Peyer's patch (tissue), 4 donors: ENCODE measurements around the gene MFRP. TPM values are rescaled to one million over a fixed set of nuclear protein-coding genes. Genes with fewer than 3 reads are reported as not detected.

ENCODE experiments used
- DNase-seq, 3 donors: peaks; one replicate each; pipeline ENCODE4 v3.0.0-alpha.2; 2017 to 2019
- H3K27ac ChIP-seq, 4 donors: fragments of 200-600 bp; sonication (generic); one replicate each; pipeline ENCODE4 v1.5.1; 2016 to 2019
- H3K27me3 ChIP-seq, 2 donors: fragments of 200-600 bp; sonication (generic); one replicate each; pipeline ENCODE4 v1.5.1; 2019
- H3K36me3 ChIP-seq, 3 donors: fragments of 200-600 bp; sonication (generic); one replicate each; pipeline ENCODE4 v1.5.1; 2016 to 2019
- H3K4me1 ChIP-seq, 4 donors: fragments of 200-600 bp; sonication (generic); one replicate each; pipeline ENCODE4 v1.5.1; 2016 to 2019
- H3K4me3 ChIP-seq, 4 donors: fragments of 200-600 bp; sonication (generic); 1 replicate in 3 of 4; 2 replicates in 1 of 4; pipeline ENCODE4 v1.5.1; 2016 to 2019; ENCODE audit warnings: mild to moderate bottlenecking in 1 of 4
- H3K9me3 ChIP-seq, 4 donors: fragments of 200-600 bp; sonication (generic); one replicate each; pipeline ENCODE4 v1.5.1; 2016 to 2019; ENCODE audit warnings: mild to moderate bottlenecking in 1 of 4
- POLR2A ChIP-seq, 2 donors: fragments of 450-650 bp; IDR thresholded peaks; one replicate each; pipeline ENCODE4 v1.5.1; 2017; ENCODE audit warnings: antibody characterized with exemption in 2 of 2, mild to moderate bottlenecking in 2 of 2, moderate library complexity in 2 of 2
- total RNA-seq, 4 donors: library from RNA; depleted of rRNA; stranded (reverse); fragments of >200 nt; gene quantifications; one replicate each; pipeline ENCODE4 v1.1.0, GENCODE V29; 2016
- TF ChIP-seq, protein P1 (sequence below), 6 experiments: fragments of 450-650 bp in 4 of 6; fragments of 200-600 bp in 2 of 6; sonication (generic) in 1 of 6; IDR thresholded peaks; one replicate each; pipeline ENCODE4 v1.5.1; 2017 to 2019; ENCODE audit warnings: antibody characterized with exemption in 6 of 6, mild to moderate bottlenecking in 3 of 6, moderate library complexity in 1 of 6

The MFRP gene
- total RNA-seq, 4 donors from 2014 or later = not detected

GRCh38 chr11:119316016-119316728, 30.3 kb downstream of the MFRP start:
- Histone ChIP-seq H3K36me3 (peaks cover 0 to 15% (median 0%) of the 10 kb centered on the region in 3 donors), H3K4me3 (peak overlapping the region; percentile 23 to 61 (median 48)), H3K4me1 (peaks cover 0 to 35% (median 21%) of the 10 kb centered on the region in 4 donors), H3K27me3 (no peaks in the 10 kb centered on the region), H3K27ac (peak overlapping the region; percentile 51 to 87 (median 74)), H3K9me3 (no peaks in the 10 kb centered on the region)
- TF ChIP-seq, protein P1, sequence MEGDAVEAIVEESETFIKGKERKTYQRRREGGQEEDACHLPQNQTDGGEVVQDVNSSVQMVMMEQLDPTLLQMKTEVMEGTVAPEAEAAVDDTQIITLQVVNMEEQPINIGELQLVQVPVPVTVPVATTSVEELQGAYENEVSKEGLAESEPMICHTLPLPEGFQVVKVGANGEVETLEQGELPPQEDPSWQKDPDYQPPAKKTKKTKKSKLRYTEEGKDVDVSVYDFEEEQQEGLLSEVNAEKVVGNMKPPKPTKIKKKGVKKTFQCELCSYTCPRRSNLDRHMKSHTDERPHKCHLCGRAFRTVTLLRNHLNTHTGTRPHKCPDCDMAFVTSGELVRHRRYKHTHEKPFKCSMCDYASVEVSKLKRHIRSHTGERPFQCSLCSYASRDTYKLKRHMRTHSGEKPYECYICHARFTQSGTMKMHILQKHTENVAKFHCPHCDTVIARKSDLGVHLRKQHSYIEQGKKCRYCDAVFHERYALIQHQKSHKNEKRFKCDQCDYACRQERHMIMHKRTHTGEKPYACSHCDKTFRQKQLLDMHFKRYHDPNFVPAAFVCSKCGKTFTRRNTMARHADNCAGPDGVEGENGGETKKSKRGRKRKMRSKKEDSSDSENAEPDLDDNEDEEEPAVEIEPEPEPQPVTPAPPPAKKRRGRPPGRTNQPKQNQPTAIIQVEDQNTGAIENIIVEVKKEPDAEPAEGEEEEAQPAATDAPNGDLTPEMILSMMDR (IDR thresholded peaks at IDR 0.05) = no peak
- DNase-seq = no peak

GRCh38 chr11:119315131-119316015, 31.1 kb downstream of the MFRP start:
- TF ChIP-seq, protein P1 (IDR thresholded peaks at IDR 0.05) = no peak
- no peak for TF ChIP-seq POLR2A (IDR thresholded peaks at IDR 0.05)
- Histone ChIP-seq H3K4me3 (peak overlapping the region; percentile 23 to 61 (median 48)), H3K27me3 (no peaks in the 10 kb centered on the region), H3K9me3 (no peaks in the 10 kb centered on the region), H3K27ac (peak overlapping the region; percentile 32 to 87 (median 74)), H3K36me3 (peaks cover 0 to 15% (median 0%) of the 10 kb centered on the region in 3 donors), H3K4me1 (peaks cover 0 to 29% (median 17%) of the 10 kb centered on the region in 4 donors)
- peak in 2 of 3 donors; percentile 64 to 74 for DNase-seq

- no peak for DNase-seq
- Histone ChIP-seq H3K36me3 (peaks cover 0 to 15% (median 0%) of the 10 kb centered on the region in 3 donors), H3K9me3 (no peaks in the 10 kb centered on the region), H3K27me3 (no peaks in the 10 kb centered on the region), H3K27ac (peak overlapping the region in 2 of 4 donors; percentile 81 to 87), H3K4me3 (peak overlapping the region in 3 of 4 donors; percentile 23 to 61 (median 56)), H3K4me1 (peaks cover 0 to 25% (median 15%) of the 10 kb centered on the region in 4 donors)
- TF ChIP-seq, protein P1 (IDR thresholded peaks at IDR 0.05) = no peak
- TF ChIP-seq POLR2A (IDR thresholded peaks at IDR 0.05) = no peak
Measured at GRCh38 chr11:119314726-119315125, 31.8 kb downstream of the MFRP start.

DNA sequence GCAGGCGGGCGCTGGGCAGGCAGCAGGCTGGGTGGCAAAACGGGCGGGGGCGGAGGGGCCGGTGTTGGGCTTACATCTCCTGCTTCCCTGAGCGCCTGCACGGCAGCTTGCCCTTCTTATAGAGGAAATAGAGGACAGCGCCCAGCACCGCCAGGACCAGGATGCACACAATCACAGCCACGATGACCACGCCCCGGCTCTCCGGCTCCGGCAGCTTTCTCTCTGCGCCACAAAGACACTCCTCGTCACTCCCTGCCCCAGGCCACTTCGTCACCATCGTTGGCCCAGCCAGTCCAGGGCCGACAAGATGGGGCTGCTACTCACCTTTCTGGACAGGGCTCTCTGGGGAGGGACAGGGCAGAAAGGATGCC, 35.8 kb downstream of the MFRP start:
- no peaks in the 10 kb centered on the region for H3K9me3 ChIP-seq
- no peak overlapping the region for H3K4me3 ChIP-seq
- no peak for DNase-seq
- no peaks in the 10 kb centered on the region for H3K27me3 ChIP-seq
- peaks cover 0 to 10% (median 5%) of the 10 kb centered on the region in 4 donors for H3K4me1 ChIP-seq
- TF ChIP-seq, protein P1 (IDR thresholded peaks at IDR 0.05) = no peak
- no peak for TF ChIP-seq POLR2A (IDR thresholded peaks at IDR 0.05)
- H3K27ac ChIP-seq = no peak overlapping the region
- H3K36me3 ChIP-seq = peaks cover 0 to 21% (median 0%) of the 10 kb centered on the region in 3 donors

DNA sequence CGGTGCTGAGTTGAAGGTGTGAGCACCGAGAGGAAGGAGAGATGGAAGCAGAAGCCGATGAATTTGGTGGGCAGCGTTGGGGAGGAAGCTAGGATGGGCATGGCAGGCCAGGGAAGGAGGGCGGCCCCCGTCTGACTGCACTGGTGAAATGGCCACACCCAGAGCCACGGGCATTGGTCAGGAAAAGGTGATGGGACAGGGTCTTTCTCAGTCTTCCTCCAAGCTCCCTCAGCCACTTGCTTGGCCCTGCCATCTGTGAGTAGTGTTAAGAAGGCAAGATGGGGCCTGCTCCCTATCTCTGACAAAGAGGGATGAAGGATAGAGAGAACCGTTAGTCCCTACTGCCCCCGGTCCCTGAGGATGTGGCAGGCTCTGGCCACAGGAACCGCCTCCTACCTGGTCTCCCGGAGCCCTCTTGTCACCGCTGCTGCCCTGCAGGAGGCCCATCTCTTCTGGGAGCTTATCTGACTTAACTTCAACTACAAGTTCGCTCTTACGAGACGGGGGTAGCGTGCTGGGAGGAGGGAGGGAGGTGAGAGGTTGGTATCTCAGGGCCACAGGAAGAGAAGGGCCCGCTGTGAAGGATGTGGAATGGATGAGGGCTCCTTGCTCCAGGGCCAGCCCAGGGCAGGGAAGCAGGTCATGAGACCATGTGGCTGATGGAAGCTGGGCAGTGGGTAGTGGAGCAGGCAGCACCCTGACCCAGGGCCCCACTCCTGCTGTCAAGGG, 36.4 kb downstream of the MFRP start:
- H3K4me1 ChIP-seq = peaks cover 0 to 6% (median 3%) of the 10 kb centered on the region in 4 donors
- DNase-seq = no peak
- TF ChIP-seq, protein P1 (IDR thresholded peaks at IDR 0.05) = no peak
- no peak for TF ChIP-seq POLR2A (IDR thresholded peaks at IDR 0.05)
- H3K27me3 ChIP-seq = no peaks in the 10 kb centered on the region
- H3K9me3 ChIP-seq = no peaks in the 10 kb centered on the region
- H3K36me3 ChIP-seq = peaks cover 0 to 21% (median 0%) of the 10 kb centered on the region in 3 donors
- H3K27ac ChIP-seq = no peak overlapping the region
- no peak overlapping the region for H3K4me3 ChIP-seq
